Erythroblast (primary cell): ENCODE results near the gene HAPLN2.

ENCODE experiments used
- GATA1 ChIP-seq: IDR thresholded peaks from 2 replicates; pipeline ENCODE4 v1.6.1; 2011; ENCODE audit warnings: low read depth, mild to moderate bottlenecking, control low read depth, low read length, moderate library complexity
- POLR2A ChIP-seq: IDR thresholded peaks from 2 replicates; pipeline ENCODE4 v1.6.1; 2011; ENCODE audit warnings: mild to moderate bottlenecking, low read length

DNA sequence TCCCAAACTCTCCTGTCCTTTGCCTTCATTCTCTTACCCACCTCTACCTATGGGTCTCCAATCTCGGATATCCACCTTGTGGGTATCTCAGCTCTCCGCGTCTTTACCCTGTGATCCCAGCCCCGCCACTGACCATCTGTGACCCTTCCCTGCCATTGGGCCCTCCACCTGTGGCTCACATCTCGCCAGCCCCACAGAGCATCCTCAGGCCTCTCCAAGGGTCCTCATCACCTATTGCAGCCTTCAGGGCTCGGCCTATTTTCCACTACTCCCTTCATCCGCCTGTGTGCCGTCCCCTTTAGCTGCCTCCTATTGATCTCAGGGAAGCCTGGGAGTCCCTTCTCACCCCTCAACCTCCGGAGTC, 33.8 kb downstream of the HAPLN2 start:
- no peak for TF ChIP-seq POLR2A
- TF ChIP-seq GATA1 = no peak
